IPS-20b (cell line): Measurements from ENCODE around the gene ATP10A.
"Not testable (repeated sequence)": the region's sequence is repeated elsewhere in the genome, so short reads cannot be mapped to it uniquely, and the experiment has no call there.

ENCODE experiments used
- H3K27ac ChIP-seq: one replicate; pipeline ENCODE4 v1.5.1; 2013; ENCODE audit warnings: low read length
- H3K27me3 ChIP-seq: 2 replicates; pipeline ENCODE4 v1.6.1; 2013; ENCODE audit warnings: mild to moderate bottlenecking, low read length, inconsistent platforms; ENCODE audit not compliant: insufficient read depth
- H3K36me3 ChIP-seq: 2 replicates; pipeline ENCODE4 v1.6.1; 2013; ENCODE audit warnings: low read depth, mild to moderate bottlenecking, inconsistent platforms, low read length, moderate library complexity; ENCODE audit not compliant: insufficient read depth
- H3K4me1 ChIP-seq: 2 replicates; pipeline ENCODE4 v1.6.1; 2013; ENCODE audit warnings: mild to moderate bottlenecking, control low read depth, inconsistent platforms, low read length, moderate library complexity; ENCODE audit not compliant: insufficient read depth
- H3K4me3 ChIP-seq: 2 replicates; pipeline ENCODE4 v1.5.1; 2013; ENCODE audit warnings: mild to moderate bottlenecking, low read length, inconsistent platforms
- H3K9ac ChIP-seq: 2 replicates; pipeline ENCODE4 v1.6.1; 2013; ENCODE audit warnings: low read depth, mild to moderate bottlenecking, inconsistent platforms, low read length, moderate library complexity
- H3K9me3 ChIP-seq: 2 replicates; pipeline ENCODE4 v1.6.1; 2013; ENCODE audit warnings: mild to moderate bottlenecking, low read depth, low read length, inconsistent platforms; ENCODE audit not compliant: insufficient read depth

The ATP10A gene

GRCh38 chr15:25880877-25881276, 17.8 kb upstream of the ATP10A start:
- H3K27ac ChIP-seq, H3K9ac ChIP-seq, H3K36me3 ChIP-seq, H3K27me3 ChIP-seq, H3K4me1 ChIP-seq, H3K4me3 ChIP-seq, H3K9me3 ChIP-seq: not testable (repeated sequence)

GRCh38 chr15:25880411-25880810, 17.3 kb upstream of the ATP10A start:
- H3K4me1 ChIP-seq = no peaks in the 10 kb centered on the region

GRCh38 chr15:25879438-25879837, 16.3 kb upstream of the ATP10A start:
- Histone ChIP-seq H3K9ac (no peak overlapping the region), H3K9me3 (no peaks in the 10 kb centered on the region), H3K4me3 (no peak overlapping the region), H3K36me3 (no peaks in the 10 kb centered on the region), H3K4me1 (no peaks in the 10 kb centered on the region), H3K27ac (no peak overlapping the region), H3K27me3 (no peaks in the 10 kb centered on the region)

More at GRCh38 chr15:25880411-25880810, 17.3 kb upstream of the ATP10A start:
- no peaks in the 10 kb centered on the region for H3K36me3 ChIP-seq
- H3K9ac ChIP-seq = no peak overlapping the region
- no peaks in the 10 kb centered on the region for H3K27me3 ChIP-seq
- H3K9me3 ChIP-seq = no peaks in the 10 kb centered on the region
- no peak overlapping the region for H3K4me3 ChIP-seq
- H3K27ac ChIP-seq = no peak overlapping the region

GRCh38 chr15:25877681-25878080, 14.6 kb upstream of the ATP10A start:
- Histone ChIP-seq H3K9me3 (no peaks in the 10 kb centered on the region), H3K27ac (no peak overlapping the region), H3K27me3 (no peaks in the 10 kb centered on the region), H3K9ac (no peak overlapping the region), H3K4me1 (no peaks in the 10 kb centered on the region), H3K4me3 (no peak overlapping the region), H3K36me3 (no peaks in the 10 kb centered on the region)

- Histone ChIP-seq H3K4me1 (no peaks in the 10 kb centered on the region), H3K27me3 (no peaks in the 10 kb centered on the region), H3K27ac (no peak overlapping the region), H3K9ac (no peak overlapping the region), H3K9me3 (no peaks in the 10 kb centered on the region), H3K4me3 (no peak overlapping the region), H3K36me3 (no peaks in the 10 kb centered on the region)
These were observed 13.4 kb upstream of the ATP10A start for GRCh38 chr15:25876231-25877140.

GRCh38 chr15:25875566-25875965, 12.4 kb upstream of the ATP10A start:
- H3K9ac ChIP-seq = no peak overlapping the region
- H3K4me3 ChIP-seq = no peak overlapping the region
- H3K4me1 ChIP-seq = no peaks in the 10 kb centered on the region
- no peaks in the 10 kb centered on the region for H3K9me3 ChIP-seq
- H3K27me3 ChIP-seq = no peaks in the 10 kb centered on the region
- H3K27ac ChIP-seq = no peak overlapping the region
- H3K36me3 ChIP-seq = no peaks in the 10 kb centered on the region

GRCh38 chr15:25874379-25874778, 11.3 kb upstream of the ATP10A start:
- H3K4me1 ChIP-seq = no peaks in the 10 kb centered on the region
- no peaks in the 10 kb centered on the region for H3K36me3 ChIP-seq
- no peaks in the 10 kb centered on the region for H3K9me3 ChIP-seq
- no peak overlapping the region for H3K4me3 ChIP-seq
- no peaks in the 10 kb centered on the region for H3K27me3 ChIP-seq
- no peak overlapping the region for H3K9ac ChIP-seq
- no peak overlapping the region for H3K27ac ChIP-seq

- Histone ChIP-seq H3K9ac (no peak overlapping the region), H3K4me3 (no peak overlapping the region)
These were observed 8.3 kb upstream of the ATP10A start for GRCh38 chr15:25871403-25871802.

GRCh38 chr15:25870938-25871337, 7.8 kb upstream of the ATP10A start:
- Histone ChIP-seq H3K27ac (no peak overlapping the region), H3K9ac (no peak overlapping the region), H3K4me3 (no peak overlapping the region), H3K36me3 (no peaks in the 10 kb centered on the region), H3K27me3 (peaks cover 11% of the 10 kb centered on the region), H3K4me1 (no peaks in the 10 kb centered on the region), H3K9me3 (no peaks in the 10 kb centered on the region)

More at GRCh38 chr15:25871403-25871802, 8.3 kb upstream of the ATP10A start:
- Histone ChIP-seq H3K27ac (no peak overlapping the region), H3K4me1 (no peaks in the 10 kb centered on the region), H3K36me3 (no peaks in the 10 kb centered on the region), H3K9me3 (no peaks in the 10 kb centered on the region), H3K27me3 (peaks cover 6% of the 10 kb centered on the region)

GRCh38 chr15:25869701-25870100, 6.6 kb upstream of the ATP10A start:
- no peak overlapping the region for H3K4me3 ChIP-seq
- H3K27me3 ChIP-seq = peaks cover 23% of the 10 kb centered on the region
- no peaks in the 10 kb centered on the region for H3K36me3 ChIP-seq
- no peak overlapping the region for H3K9ac ChIP-seq
- H3K27ac ChIP-seq = no peak overlapping the region
- no peaks in the 10 kb centered on the region for H3K9me3 ChIP-seq
- H3K4me1 ChIP-seq = no peaks in the 10 kb centered on the region

- Histone ChIP-seq H3K4me1 (no peaks in the 10 kb centered on the region), H3K36me3 (no peaks in the 10 kb centered on the region), H3K9ac (no peak overlapping the region), H3K9me3 (no peaks in the 10 kb centered on the region), H3K27me3 (peaks cover 49% of the 10 kb centered on the region), H3K4me3 (no peak overlapping the region), H3K27ac (no peak overlapping the region)
These were observed 3.7 kb upstream of the ATP10A start for GRCh38 chr15:25866874-25867273.

GRCh38 chr15:25866251-25866650, 3.1 kb upstream of the ATP10A start:
- H3K36me3 ChIP-seq = no peaks in the 10 kb centered on the region
- no peaks in the 10 kb centered on the region for H3K4me1 ChIP-seq
- H3K9me3 ChIP-seq = no peaks in the 10 kb centered on the region
- H3K27me3 ChIP-seq = peaks cover 55% of the 10 kb centered on the region
- no peak overlapping the region for H3K9ac ChIP-seq
- H3K4me3 ChIP-seq = no peak overlapping the region
- H3K27ac ChIP-seq = no peak overlapping the region
